Measurements from ENCODE around the gene PANK1.

GRCh38 chr10:89565180-89565579 lies 79.9 kb downstream of the PANK1 start:
- TF ChIP-seq EZH2 (IDR thresholded peaks at IDR 0.05; ENCODE audit: insufficient read depth, low read length) = no peak
- no peak for TF ChIP-seq CTCF (IDR thresholded peaks at IDR 0.05; ENCODE audit: insufficient read depth, low read depth, low read length)
